Measurements from ENCODE around the gene RPS10.

GRCh38 chr6:34466242-34467185, 40.6 kb upstream of the RPS10 start:
- TF ChIP-seq CTCF (IDR thresholded peaks at IDR 0.05) (no peak), POLR2A (IDR thresholded peaks at IDR 0.05) (no peak)
